ENCODE measurements around the gene OSBPL8.

DNA sequence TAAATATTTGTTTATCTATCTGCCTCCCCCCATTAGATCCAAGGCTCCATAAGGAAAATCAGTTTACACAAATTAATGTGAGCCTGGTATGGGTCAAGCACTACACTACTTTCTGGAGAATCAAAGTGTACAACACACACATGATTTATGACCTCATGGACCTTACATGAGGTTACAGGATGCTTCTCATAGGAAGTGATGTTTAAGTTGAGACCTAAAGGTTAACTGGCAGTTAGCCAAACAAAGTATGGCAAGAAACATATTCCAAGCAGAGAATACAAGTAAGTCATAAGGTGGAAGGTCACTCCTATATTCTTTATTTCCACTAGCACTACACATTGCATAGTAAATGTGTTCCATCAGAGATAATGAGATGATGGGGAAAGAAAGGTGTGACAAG, 39.2 kb downstream of the OSBPL8 start:
- TF ChIP-seq, protein P1, sequence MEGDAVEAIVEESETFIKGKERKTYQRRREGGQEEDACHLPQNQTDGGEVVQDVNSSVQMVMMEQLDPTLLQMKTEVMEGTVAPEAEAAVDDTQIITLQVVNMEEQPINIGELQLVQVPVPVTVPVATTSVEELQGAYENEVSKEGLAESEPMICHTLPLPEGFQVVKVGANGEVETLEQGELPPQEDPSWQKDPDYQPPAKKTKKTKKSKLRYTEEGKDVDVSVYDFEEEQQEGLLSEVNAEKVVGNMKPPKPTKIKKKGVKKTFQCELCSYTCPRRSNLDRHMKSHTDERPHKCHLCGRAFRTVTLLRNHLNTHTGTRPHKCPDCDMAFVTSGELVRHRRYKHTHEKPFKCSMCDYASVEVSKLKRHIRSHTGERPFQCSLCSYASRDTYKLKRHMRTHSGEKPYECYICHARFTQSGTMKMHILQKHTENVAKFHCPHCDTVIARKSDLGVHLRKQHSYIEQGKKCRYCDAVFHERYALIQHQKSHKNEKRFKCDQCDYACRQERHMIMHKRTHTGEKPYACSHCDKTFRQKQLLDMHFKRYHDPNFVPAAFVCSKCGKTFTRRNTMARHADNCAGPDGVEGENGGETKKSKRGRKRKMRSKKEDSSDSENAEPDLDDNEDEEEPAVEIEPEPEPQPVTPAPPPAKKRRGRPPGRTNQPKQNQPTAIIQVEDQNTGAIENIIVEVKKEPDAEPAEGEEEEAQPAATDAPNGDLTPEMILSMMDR (IDR thresholded peaks at IDR 0.05) = no peak
- TF ChIP-seq EZH2 (IDR thresholded peaks at IDR 0.05; ENCODE audit: borderline replicate concordance, insufficient read depth, low read depth, low read length, poor library complexity, severe bottlenecking) = no peak

All from B cell (primary cell).